Endothelial cell of umbilical vein (primary cell): Measurements from ENCODE around the gene CPA2. TPM values are rescaled to one million over a fixed set of nuclear protein-coding genes. Genes with fewer than 3 reads are reported as not detected.

ENCODE experiments used
- BruUV-seq: library from RNA; stranded (reverse); fragments of 400-500 nt; replicated peaks from 2 replicates; lab custom pipeline; 2021; lab: Mats Ljungman, UMichigan
- CTCF ChIA-PET: fragments of 300-600, 350-600 bp; sonication (Branson Sonifier 250); formaldehyde crosslinking; loops from one replicate; lab custom pipeline; 2021; ENCODE audit warnings: antibody characterized with exemption, inconsistent platforms; lab: Charles Lee
- POLR2A ChIA-PET: fragments of 300-600, 350-600 bp; sonication (Branson Sonifier 250); formaldehyde crosslinking; loops from one replicate; lab custom pipeline; 2021; ENCODE audit warnings: antibody characterized with exemption, inconsistent platforms; lab: Charles Lee
- DNase-seq: peaks from one replicate; pipeline ENCODE4 v3.0.0-alpha.2; 2011; ENCODE audit warnings: low read depth, low spot score
- FAIRE-seq: peaks from 2 replicates; lab custom pipeline; 2011; peaks lifted over from hg19 to GRCh38; lab: Jason Lieb, UNC
- H2AFZ ChIP-seq: 2 replicates; pipeline ENCODE4 v1.6.0; 2012; ENCODE audit warnings: low read depth, low read length, control low read depth, inconsistent platforms
- H3K27ac ChIP-seq: 2 replicates; pipeline ENCODE4 v1.5.1; 2011; ENCODE audit warnings: low read depth, mild to moderate bottlenecking, control low read depth, low read length, moderate library complexity; ENCODE audit not compliant: insufficient read depth
- H3K27me3 ChIP-seq, 2 experiments: 2 replicates each; pipeline versions ENCODE4 v1.6.0 to v1.6.1; 2011; ENCODE audit warnings: low read length in 2 of 2, mixed read lengths in 1 of 2; ENCODE audit not compliant: control insufficient read depth in 2 of 2, insufficient read depth in 2 of 2
- H3K36me3 ChIP-seq, 2 experiments: 2 replicates in 1 of 2; 3 replicates in 1 of 2; pipeline ENCODE4 v1.5.1; 2011; ENCODE audit warnings: low read length in 2 of 2, mild to moderate bottlenecking in 1 of 2, moderate library complexity in 1 of 2; ENCODE audit not compliant: control insufficient read depth in 2 of 2, insufficient read depth in 2 of 2; ENCODE audit errors: extremely low read depth in 1 of 2
- H3K4me1 ChIP-seq: 3 replicates; pipeline ENCODE4 v1.5.1; 2011; ENCODE audit warnings: mild to moderate bottlenecking, low read length; ENCODE audit not compliant: control insufficient read depth, insufficient read depth; ENCODE audit errors: extremely low read depth
- H3K4me2 ChIP-seq: 2 replicates; pipeline ENCODE4 v1.6.1; 2011; ENCODE audit warnings: low read length, control low read depth, mixed read lengths; ENCODE audit not compliant: insufficient read depth
- H3K4me3 ChIP-seq, 3 experiments: fragments of 200-600 bp in 1 of 3; sonication (generic), shearing (Covaris generic) in 1 of 3; replicated peaks in 1 of 3; 2 replicates each; pipeline ENCODE4 v1.5.1; 2011 to 2016; ENCODE audit warnings: control low read depth in 3 of 3, low read length in 3 of 3, mild to moderate bottlenecking in 2 of 3, inconsistent platforms in 1 of 3, low read depth in 1 of 3, moderate library complexity in 1 of 3; ENCODE audit not compliant: insufficient read depth in 1 of 3
- H3K79me2 ChIP-seq: 2 replicates; pipeline ENCODE4 v1.6.0; 2012; ENCODE audit warnings: low read length, inconsistent platforms; ENCODE audit not compliant: control insufficient read depth, insufficient read depth
- H3K9ac ChIP-seq: replicated peaks from 2 replicates; pipeline ENCODE3; 2011; ENCODE audit warnings: low read length, control low read depth; ENCODE audit not compliant: insufficient read depth; ENCODE audit errors: extremely low read depth
- H3K9me1 ChIP-seq: replicated peaks from 3 replicates; pipeline ENCODE4 v1.6.0; 2011; ENCODE audit warnings: mild to moderate bottlenecking, low read length; ENCODE audit not compliant: control insufficient read depth, insufficient read depth; ENCODE audit errors: extremely low read depth
- H3K9me3 ChIP-seq: replicated peaks from 2 replicates; pipeline ENCODE4 v1.5.1; 2012; ENCODE audit warnings: low read length, inconsistent platforms; ENCODE audit not compliant: control insufficient read depth, insufficient read depth
- H4K20me1 ChIP-seq: replicated peaks from 2 replicates; pipeline ENCODE3; 2011; ENCODE audit warnings: mild to moderate bottlenecking, low read length; ENCODE audit not compliant: control insufficient read depth, insufficient read depth; ENCODE audit errors: extremely low read depth
- FOS ChIP-seq: IDR thresholded peaks from 2 replicates; pipeline ENCODE4 v1.6.1; 2011; ENCODE audit warnings: mild to moderate bottlenecking, low read length, moderate library complexity, borderline replicate concordance; ENCODE audit not compliant: insufficient read depth
- GATA2 ChIP-seq: IDR thresholded peaks from 2 replicates; pipeline ENCODE4 v1.7.0; 2011; ENCODE audit warnings: low read depth, mild to moderate bottlenecking, moderate library complexity, mixed read lengths, low read length; ENCODE audit not compliant: insufficient read length, insufficient read depth
- MYC ChIP-seq: IDR thresholded peaks from one replicate; pipeline ENCODE4 v1.6.1; 2011; ENCODE audit warnings: mild to moderate bottlenecking, low read depth, low read length
- POLR2A ChIP-seq: IDR thresholded peaks from 2 replicates; pipeline ENCODE4 v1.6.1; 2012; ENCODE audit warnings: low read depth, mild to moderate bottlenecking, control low read depth, low read length
- POLR2AphosphoS5 ChIP-seq: IDR thresholded peaks from 2 replicates; pipeline ENCODE4 v1.6.1; 2012; ENCODE audit warnings: low read depth, mild to moderate bottlenecking, control low read depth, low read length, moderate library complexity; ENCODE audit not compliant: insufficient read depth
- dilution Hi-C: fragments of 300-500 bp; cut with MboI; formaldehyde crosslinking; loops from one replicate; pipeline ENCODE4 v1.15.0; 2019; ENCODE audit warnings: low sequenced_read_pairs; ENCODE audit not compliant: extremely low pct_ligation_motif_present
- intact Hi-C: fragments of 100-400 bp; cut with micrococcal nuclease; formaldehyde crosslinking; loops from one replicate; pipeline ENCODE4 v1.10.0; 2022
- polyA plus RNA-seq, 4 experiments: library from polyadenylated mRNA; depleted of rRNA in 3 of 4; stranded (reverse) in 3 of 4; unstranded in 1 of 4; fragments of >200 nt; gene quantifications; 2 replicates each; pipeline versions ENCODE4 v1.2.1 to v1.2.3, GENCODE V29; 2011 to 2012; ENCODE audit warnings: missing spikeins in 1 of 4
- total RNA-seq: library from RNA; stranded (reverse); gene quantifications from 2 replicates; pipeline ENCODE4 v1.2.3, GENCODE V29; 2021

The CPA2 gene
- total and polyA plus RNA-seq, 2 donors (not counting 3 experiments of a cell fraction or from before 2014, with no cell fraction given) = not detected

GRCh38 chr7:130278860-130279259, 12.2 kb downstream of the CPA2 start:
- dilution Hi-C loops = no loop called here
- no TSS peak for BruUV-seq
- CTCF ChIA-PET = interaction anchor here (1.0 to 2.1 kb wide), 3 partner anchors 42 to 479 kb away, joined by 3 to 8 read pairs (median 3); no protein-coding TSS in a partner anchor
- Histone ChIP-seq H3K27me3 (peaks cover 4 to 12% of the 10 kb centered on the region in 2 experiments), H3K9me1 (no peaks in the 10 kb centered on the region), H3K36me3 (no peaks in the 10 kb centered on the region), H3K4me2 (no peak overlapping the region), H2AFZ (no peak overlapping the region), H3K9me3 (no peaks in the 10 kb centered on the region), H3K4me3 (no peak overlapping the region), H3K9ac (no peak overlapping the region), H3K4me1 (no peaks in the 10 kb centered on the region), H3K27ac (no peak overlapping the region), H3K79me2 (no peaks in the 10 kb centered on the region), H4K20me1 (no peaks in the 10 kb centered on the region)
- POLR2A ChIA-PET = no interaction called here
- DNase-seq (peak; percentile 67), FAIRE-seq (no peak)
- no peak for TF ChIP-seq GATA2
- intact Hi-C loops = loop anchor here (1.0 to 2.0 kb wide), 2 partner anchors 210 to 443 kb away; no protein-coding TSS in a partner anchor

GRCh38 chr7:130279286-130279685, 12.6 kb downstream of the CPA2 start:
- BruUV-seq = no TSS peak
- FAIRE-seq (no peak), DNase-seq (no peak)
- H3K79me2 ChIP-seq = no peaks in the 10 kb centered on the region
- no peak overlapping the region for H3K4me2 ChIP-seq
- dilution Hi-C loops = no loop called here
- H3K4me1 ChIP-seq = no peaks in the 10 kb centered on the region
- H4K20me1 ChIP-seq = no peaks in the 10 kb centered on the region
- H2AFZ ChIP-seq = no peak overlapping the region
- no peak overlapping the region for H3K9ac ChIP-seq
- ChIA-PET CTCF (no interaction called here), POLR2A (no interaction called here)
- H3K4me3 ChIP-seq = no peak overlapping the region
- H3K9me3 ChIP-seq = no peaks in the 10 kb centered on the region
- H3K27me3 ChIP-seq = peaks cover 3 to 7% of the 10 kb centered on the region in 2 experiments
- TF ChIP-seq FOS (no peak), MYC (no peak), GATA2 (no peak), POLR2AphosphoS5 (no peak), POLR2A (no peak)
- intact Hi-C loops = loop anchor here (2.0 kb wide), 1 partner anchor 210 kb away; no protein-coding TSS in a partner anchor
- no peaks in the 10 kb centered on the region for H3K9me1 ChIP-seq
- no peak overlapping the region for H3K27ac ChIP-seq
- no peaks in the 10 kb centered on the region for H3K36me3 ChIP-seq
